Measurements from ENCODE around the gene PDE4D.

The PDE4D gene

DNA sequence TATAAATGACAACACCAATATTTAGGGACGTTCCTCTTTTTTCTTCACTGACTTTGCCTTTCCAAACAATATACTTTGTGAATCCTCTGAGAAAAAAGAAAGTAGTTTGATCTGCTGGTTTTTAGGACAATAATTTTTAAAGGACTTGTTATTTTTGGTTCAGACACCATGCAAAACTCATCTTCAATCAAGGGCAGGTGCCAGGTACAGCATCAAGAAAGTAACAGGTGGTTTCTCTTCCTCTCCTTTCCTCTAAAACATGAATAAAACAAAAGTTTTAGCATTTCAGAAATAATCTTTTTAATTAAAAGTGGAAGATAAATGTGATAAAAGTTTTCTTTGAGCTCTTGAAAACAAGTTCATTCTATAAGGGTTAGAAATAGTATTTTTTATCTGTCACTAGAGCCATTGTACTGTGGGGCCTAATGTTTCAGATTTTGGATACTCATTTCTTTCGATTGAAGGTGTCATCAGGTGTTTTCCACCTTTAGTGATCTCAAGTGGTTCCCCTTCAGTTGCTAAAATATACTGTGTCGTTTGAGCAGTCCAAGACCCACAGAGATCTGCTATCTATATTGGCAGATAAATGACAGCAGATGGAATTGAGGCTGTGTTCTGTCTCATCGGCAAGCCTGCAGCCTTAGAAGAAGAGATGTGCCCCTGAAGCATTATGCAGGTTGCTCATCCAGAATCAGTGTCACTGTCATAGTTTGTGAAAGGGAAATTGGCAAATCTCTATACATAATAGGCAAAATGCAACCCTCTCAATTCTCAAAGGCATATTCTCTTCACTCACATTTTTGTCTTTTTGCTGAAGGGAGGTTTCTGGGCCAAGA, 499.7 kb downstream of the PDE4D start:
- TF ChIP-seq, protein P1, sequence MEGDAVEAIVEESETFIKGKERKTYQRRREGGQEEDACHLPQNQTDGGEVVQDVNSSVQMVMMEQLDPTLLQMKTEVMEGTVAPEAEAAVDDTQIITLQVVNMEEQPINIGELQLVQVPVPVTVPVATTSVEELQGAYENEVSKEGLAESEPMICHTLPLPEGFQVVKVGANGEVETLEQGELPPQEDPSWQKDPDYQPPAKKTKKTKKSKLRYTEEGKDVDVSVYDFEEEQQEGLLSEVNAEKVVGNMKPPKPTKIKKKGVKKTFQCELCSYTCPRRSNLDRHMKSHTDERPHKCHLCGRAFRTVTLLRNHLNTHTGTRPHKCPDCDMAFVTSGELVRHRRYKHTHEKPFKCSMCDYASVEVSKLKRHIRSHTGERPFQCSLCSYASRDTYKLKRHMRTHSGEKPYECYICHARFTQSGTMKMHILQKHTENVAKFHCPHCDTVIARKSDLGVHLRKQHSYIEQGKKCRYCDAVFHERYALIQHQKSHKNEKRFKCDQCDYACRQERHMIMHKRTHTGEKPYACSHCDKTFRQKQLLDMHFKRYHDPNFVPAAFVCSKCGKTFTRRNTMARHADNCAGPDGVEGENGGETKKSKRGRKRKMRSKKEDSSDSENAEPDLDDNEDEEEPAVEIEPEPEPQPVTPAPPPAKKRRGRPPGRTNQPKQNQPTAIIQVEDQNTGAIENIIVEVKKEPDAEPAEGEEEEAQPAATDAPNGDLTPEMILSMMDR (conservative IDR thresholded peaks at IDR 0.05; ENCODE audit: low read depth, low read length): no peak
- DNase-seq (ENCODE audit: low read depth): no peak

DNA sequence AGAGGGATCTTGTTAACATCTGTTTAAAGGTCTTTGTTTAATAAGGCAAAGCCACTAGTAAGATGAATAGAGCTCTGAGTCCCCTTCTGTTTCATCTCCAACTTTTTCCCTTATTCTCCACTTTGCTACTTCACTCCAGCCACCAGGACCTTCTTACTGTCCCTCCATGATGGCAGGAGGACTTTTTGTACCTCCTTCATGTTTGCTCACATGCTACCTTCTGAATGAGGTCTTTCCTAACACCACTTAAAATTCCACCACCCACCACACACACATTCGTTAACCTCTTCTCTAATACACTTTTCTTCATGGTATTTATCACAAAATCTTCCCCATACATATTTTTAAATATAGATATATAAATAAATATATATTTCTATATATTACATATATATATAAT, 501.9 kb downstream of the PDE4D start:
- no peak overlapping the region for H3K4me3 ChIP-seq (ENCODE audit: low read depth, low read length)
- no peak for DNase-seq (ENCODE audit: low read depth)
- TF ChIP-seq, protein P1 (conservative IDR thresholded peaks at IDR 0.05; ENCODE audit: low read depth, low read length): no peak

More for the DNA sequence above, 499.7 kb downstream of the PDE4D start:
- no peak overlapping the region for H3K4me3 ChIP-seq (ENCODE audit: low read depth, low read length)

DNA sequence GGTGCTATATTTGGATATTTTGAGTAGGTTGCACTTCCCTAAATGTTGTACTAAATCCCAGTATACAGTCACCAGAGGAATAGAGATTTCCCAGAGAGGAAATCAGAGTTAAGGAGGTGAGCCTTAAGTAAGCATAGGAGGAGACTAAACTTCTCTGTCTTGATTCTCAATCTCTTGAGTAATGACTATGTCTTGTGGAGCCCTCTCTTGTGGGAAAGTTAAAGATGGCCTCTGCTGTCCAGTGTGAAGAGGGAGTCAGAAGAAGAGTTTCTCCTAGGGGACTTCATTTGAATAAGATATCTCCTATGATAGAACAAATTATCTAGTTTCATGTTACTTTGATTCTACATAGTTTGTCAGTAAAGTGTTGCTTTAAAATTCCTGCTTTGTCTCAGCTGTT, 502.5 kb downstream of the PDE4D start:
- TF ChIP-seq, protein P1 (conservative IDR thresholded peaks at IDR 0.05; ENCODE audit: low read depth, low read length): no peak
- H3K4me3 ChIP-seq (ENCODE audit: low read depth, low read length): no peak overlapping the region
- peak; percentile 14 for DNase-seq (ENCODE audit: low read depth)

DNA sequence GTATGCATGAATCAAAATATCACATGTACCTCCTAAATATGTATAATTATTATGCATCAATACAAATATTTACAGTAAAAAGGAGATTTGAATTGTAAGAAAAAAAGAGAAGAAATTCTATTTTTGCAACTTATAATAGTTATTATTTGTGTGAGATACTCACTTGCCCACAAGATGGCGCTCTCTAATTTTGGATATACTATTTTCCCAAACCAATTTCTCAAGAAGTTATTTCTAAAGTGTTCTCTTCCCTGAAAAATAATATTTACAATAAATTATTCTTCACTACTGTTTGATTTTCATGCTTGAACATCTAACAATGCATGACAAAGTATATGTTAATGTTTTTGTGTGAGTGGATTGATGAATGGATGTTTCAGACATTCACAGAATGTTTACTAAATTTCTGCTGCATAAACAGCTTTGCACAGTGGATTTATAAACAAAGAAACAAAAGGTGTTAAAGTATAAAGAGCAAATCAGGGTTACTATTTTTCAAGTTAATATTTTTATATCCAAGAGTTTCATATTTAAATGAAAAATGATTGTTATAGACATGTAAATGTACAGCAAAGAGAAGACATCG, 503.4 kb downstream of the PDE4D start:
- H3K4me3 ChIP-seq (ENCODE audit: low read depth, low read length): no peak overlapping the region
- peak; percentile 62 for DNase-seq (ENCODE audit: low read depth)
- TF ChIP-seq, protein P1 (conservative IDR thresholded peaks at IDR 0.05; ENCODE audit: low read depth, low read length): peak; percentile 55

DNA sequence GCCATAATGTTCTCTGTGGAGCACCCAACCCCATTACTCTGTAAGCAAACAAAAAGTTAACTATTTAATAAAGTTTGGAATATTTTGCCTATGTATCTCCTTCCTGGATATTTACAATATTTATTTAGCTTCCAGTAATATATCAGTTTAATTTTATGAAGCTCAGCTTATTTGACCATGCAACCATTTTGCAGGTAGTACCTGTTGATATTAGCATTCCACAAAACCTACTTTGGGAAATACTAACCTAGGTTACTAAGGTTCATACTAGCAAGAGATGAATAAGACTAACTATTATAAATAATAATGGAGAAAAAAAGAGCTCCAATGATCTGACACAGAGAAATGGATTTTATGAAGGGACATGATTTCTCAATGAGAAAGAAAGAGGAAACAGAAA, 506.4 kb downstream of the PDE4D start:
- H3K4me3 ChIP-seq (ENCODE audit: low read depth, low read length): no peak overlapping the region
- no peak for DNase-seq (ENCODE audit: low read depth)
- TF ChIP-seq, protein P1 (conservative IDR thresholded peaks at IDR 0.05; ENCODE audit: low read depth, low read length): no peak

DNA sequence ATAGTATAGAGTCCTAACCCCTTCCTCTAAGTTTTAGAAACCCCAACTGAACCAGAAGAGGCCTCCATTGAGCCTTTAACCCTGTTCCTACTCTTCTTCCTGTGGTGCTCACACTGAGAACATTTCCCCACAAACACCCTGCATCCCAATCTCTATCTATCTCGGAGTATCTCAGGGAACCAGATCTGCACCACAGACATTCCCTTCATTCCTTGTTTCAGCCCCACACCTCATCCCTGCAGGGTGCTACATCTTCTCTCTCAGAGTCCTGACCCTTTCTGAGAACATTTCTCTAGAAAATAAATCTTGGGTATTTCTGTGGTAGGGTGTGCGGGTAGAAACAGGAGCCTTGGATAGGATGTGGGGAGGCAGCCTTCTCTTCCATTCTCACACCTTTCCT, 507.8 kb downstream of the PDE4D start:
- DNase-seq (ENCODE audit: low read depth): peak; percentile 86
- TF ChIP-seq, protein P1 (conservative IDR thresholded peaks at IDR 0.05; ENCODE audit: low read depth, low read length): no peak
- no peak overlapping the region for H3K4me3 ChIP-seq (ENCODE audit: low read depth, low read length)
